ENCODE results near the gene AKAP13. TPM values are rescaled to one million over a fixed set of nuclear protein-coding genes. Genes with fewer than 3 reads are reported as not detected.

The AKAP13 gene
- total and polyA plus RNA-seq, 2 of the 8 experiments (the other 6 are each of a cell fraction or from before 2014, with no cell fraction given) = 14.0 to 46.2 TPM

DNA sequence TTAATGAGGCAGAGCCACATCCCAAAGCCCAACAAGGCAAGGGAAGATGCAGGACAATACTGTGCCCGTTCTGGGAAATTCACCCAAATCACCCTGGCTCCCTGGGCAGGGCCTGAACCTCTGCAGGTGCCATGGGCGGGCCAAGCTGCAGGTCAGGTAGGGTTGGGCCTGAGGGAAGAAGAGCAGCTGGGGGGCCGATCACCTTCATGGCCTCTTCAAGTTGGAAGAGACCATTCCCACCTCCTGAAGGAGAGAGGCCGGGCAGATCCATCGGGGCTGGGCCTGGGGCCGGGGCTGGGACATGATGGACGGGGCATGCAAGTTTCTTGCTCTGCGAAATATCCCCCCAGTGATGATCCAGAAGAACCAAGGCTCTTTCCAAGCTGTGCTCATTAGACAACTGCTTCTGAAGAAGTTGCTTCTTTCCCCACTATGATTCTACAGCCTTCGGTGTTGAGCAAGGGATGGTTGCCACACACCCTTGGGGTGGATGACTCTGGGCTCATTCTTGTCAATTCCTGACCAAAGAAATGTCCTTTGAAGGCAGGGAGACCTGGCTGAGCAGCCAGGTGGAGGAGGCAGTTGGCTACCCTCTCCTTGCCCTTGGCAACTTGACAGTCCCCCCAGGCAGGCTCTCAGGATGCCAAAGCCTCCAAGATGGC is 376.1 kb downstream of the AKAP13 start:
- H2BK120ac ChIP-seq (replicated peaks; ENCODE audit: low read depth, low read length) = no peak overlapping the region
- no peak overlapping the region for H2AK5ac ChIP-seq (ENCODE audit: low read depth, low read length)
- no peak for TF ChIP-seq TCF12 (IDR thresholded peaks at IDR 0.05; ENCODE audit: low read depth, low read length)
- TF ChIP-seq, protein P1, sequence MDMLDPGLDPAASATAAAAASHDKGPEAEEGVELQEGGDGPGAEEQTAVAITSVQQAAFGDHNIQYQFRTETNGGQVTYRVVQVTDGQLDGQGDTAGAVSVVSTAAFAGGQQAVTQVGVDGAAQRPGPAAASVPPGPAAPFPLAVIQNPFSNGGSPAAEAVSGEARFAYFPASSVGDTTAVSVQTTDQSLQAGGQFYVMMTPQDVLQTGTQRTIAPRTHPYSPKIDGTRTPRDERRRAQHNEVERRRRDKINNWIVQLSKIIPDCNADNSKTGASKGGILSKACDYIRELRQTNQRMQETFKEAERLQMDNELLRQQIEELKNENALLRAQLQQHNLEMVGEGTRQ (IDR thresholded peaks at IDR 0.05; ENCODE audit: low read length) = no peak
- TF ChIP-seq, protein P2, sequence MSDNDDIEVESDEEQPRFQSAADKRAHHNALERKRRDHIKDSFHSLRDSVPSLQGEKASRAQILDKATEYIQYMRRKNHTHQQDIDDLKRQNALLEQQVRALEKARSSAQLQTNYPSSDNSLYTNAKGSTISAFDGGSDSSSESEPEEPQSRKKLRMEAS (IDR thresholded peaks at IDR 0.05) = no peak
- no peak for TF ChIP-seq RNF2 (IDR thresholded peaks at IDR 0.05; ENCODE audit: borderline replicate concordance, low read depth, low read length, missing control alignments, poor library complexity, severe bottlenecking)
- TF ChIP-seq, protein P3, sequence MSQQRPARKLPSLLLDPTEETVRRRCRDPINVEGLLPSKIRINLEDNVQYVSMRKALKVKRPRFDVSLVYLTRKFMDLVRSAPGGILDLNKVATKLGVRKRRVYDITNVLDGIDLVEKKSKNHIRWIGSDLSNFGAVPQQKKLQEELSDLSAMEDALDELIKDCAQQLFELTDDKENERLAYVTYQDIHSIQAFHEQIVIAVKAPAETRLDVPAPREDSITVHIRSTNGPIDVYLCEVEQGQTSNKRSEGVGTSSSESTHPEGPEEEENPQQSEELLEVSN (IDR thresholded peaks at IDR 0.05) = no peak
- TF ChIP-seq ASH2L (IDR thresholded peaks at IDR 0.05; ENCODE audit: low read length) = no peak
- no peak for TF ChIP-seq CREB1 (IDR thresholded peaks at IDR 0.05)
- TF ChIP-seq, protein P4, sequence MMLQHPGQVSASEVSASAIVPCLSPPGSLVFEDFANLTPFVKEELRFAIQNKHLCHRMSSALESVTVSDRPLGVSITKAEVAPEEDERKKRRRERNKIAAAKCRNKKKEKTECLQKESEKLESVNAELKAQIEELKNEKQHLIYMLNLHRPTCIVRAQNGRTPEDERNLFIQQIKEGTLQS (IDR thresholded peaks at IDR 0.05; ENCODE audit: insufficient read depth, low read depth, low read length) = no peak
- TF ChIP-seq HDAC6 (IDR thresholded peaks at IDR 0.05; ENCODE audit: low read depth, low read length) = no peak
- TF ChIP-seq FOSL1 (IDR thresholded peaks at IDR 0.05; ENCODE audit: insufficient read depth, low read depth, low read length) = no peak

More for the DNA sequence above, 376.1 kb downstream of the AKAP13 start:
- FAIRE-seq (no peak), DNase-seq (ENCODE audit: low read depth in 1 of 2, low spot score in 2 of 2) (no peak)
- Histone ChIP-seq H3K36me3 (ENCODE audit: control insufficient read depth in 2 of 4, insufficient read depth in 4 of 4, low read length in 3 of 4) (peaks cover 0 to 7% (median 1%) of the 10 kb centered on the region in 4 experiments; a peak in 4 of 8 replicates), H3K9me3 (ENCODE audit: insufficient read depth in 2 of 2, low read depth in 1 of 2, low read length in 1 of 2) (no peaks in the 10 kb centered on the region), H3K56ac (replicated peaks; ENCODE audit: insufficient read length, low read depth, low read length) (no peak overlapping the region), H3K27me3 (replicated peaks in 1 of 4; ENCODE audit: control insufficient read depth in 3 of 4, extremely low read depth in 1 of 4, insufficient read depth in 3 of 4, low read length in 3 of 4) (no peaks in the 10 kb centered on the region), H2BK12ac (ENCODE audit: low read depth, low read length) (no peak overlapping the region), H3K4me2 (ENCODE audit: insufficient read depth in 1 of 2, low read depth in 2 of 2, low read length in 2 of 2) (no peak overlapping the region), H3K4me3 (ENCODE audit: extremely low read depth in 1 of 4, insufficient read depth in 2 of 4, low read depth in 3 of 4, low read length in 4 of 4) (no peak overlapping the region), H2BK5ac (ENCODE audit: low read depth, low read length) (no peak overlapping the region), H3K14ac (ENCODE audit: insufficient read length) (no peak overlapping the region), H4K91ac (replicated peaks; ENCODE audit: insufficient read length, low read length) (no peak overlapping the region), H3K18ac (ENCODE audit: extremely low read depth, low read length) (no peak overlapping the region), H3K23ac (ENCODE audit: insufficient read length) (no peak overlapping the region), H3K9ac (replicated peaks in 1 of 4; ENCODE audit: extremely low read depth in 1 of 4, low read depth in 3 of 4, low read length in 3 of 4) (no peak overlapping the region), H3K79me2 (ENCODE audit: control insufficient read depth in 1 of 2, insufficient read depth in 2 of 2, low read length in 2 of 2) (no peaks in the 10 kb centered on the region), H4K8ac (ENCODE audit: extremely low read depth, insufficient read depth, low read length) (0 out of 2 replicates have a peak overlapping the region, but pooled peaks have one; percentile 15), H3K79me1 (ENCODE audit: low read depth, low read length) (peaks cover 5% of the 10 kb centered on the region; the same call in 1 of the 2 replicates), H3K4ac (replicated peaks; ENCODE audit: insufficient read length, low read depth, low read length) (no peak overlapping the region), H2AFZ (ENCODE audit: low read length) (no peak overlapping the region), H3K4me1 (replicated peaks in 1 of 4; ENCODE audit: control insufficient read depth in 3 of 4, insufficient read depth in 4 of 4, low read length in 3 of 4) (peaks cover 0 to 15% (median 10%) of the 10 kb centered on the region in 4 experiments; a peak in 6 of 7 replicates), H3K23me2 (ENCODE audit: low read depth, low read length) (peaks cover 2% of the 10 kb centered on the region; the same call in 1 of the 2 replicates), H4K20me1 (replicated peaks in 1 of 2; ENCODE audit: control insufficient read depth in 1 of 2, insufficient read depth in 2 of 2, low read length in 2 of 2) (peaks cover 2 to 10% of the 10 kb centered on the region in 2 experiments), H2BK15ac (ENCODE audit: low read length) (no peak overlapping the region), H4K5ac (ENCODE audit: insufficient read length, low read depth, low read length) (no peak overlapping the region), H2BK20ac (ENCODE audit: low read length) (no peak overlapping the region), H3K27ac (ENCODE audit: low read depth, low read length) (no peak overlapping the region)
- POLR2A ChIA-PET (ENCODE audit: partially characterized antibody) = no interaction called here
- CTCF ChIA-PET (ENCODE audit: partially characterized antibody) = interaction anchor here (0.7 to 1.9 kb wide), 5 partner anchors 14 to 84 kb away, joined by 3 to 4 read pairs (median 3); no protein-coding TSS in a partner anchor
- WGBS, 2 experiments (ENCODE audit: extremely low coverage in 1 of 2, insufficient coverage in 1 of 2, insufficient read length in 1 of 2, insufficient replicate concordance in 2 of 2, low coverage in 1 of 2, low lambda C conversion rate in 2 of 2, missing lambda C conversion rate in 1 of 2) = 94% methylated on average over 8 of the region's 9 CpGs; no CpG with 5 or more reads in 1 of the 2 experiments

Measured in H1 (cell line).